Suprapubic skin (tissue), 3 donors: ENCODE results near the gene C3.

Experiments used
- POLR2A ChIP-seq, 2 donors: fragments of 450-650 bp; IDR thresholded peaks; one replicate each; pipeline ENCODE4 v1.6.1; 2017; ENCODE audit warnings: antibody characterized with exemption in 2 of 2, mild to moderate bottlenecking in 2 of 2, moderate library complexity in 2 of 2
- TF ChIP-seq, protein P1 (sequence below), 2 donors: fragments of 200-600 bp in 1 of 2; fragments of 450-650 bp in 1 of 2; sonication (generic) in 1 of 2; IDR thresholded peaks; one replicate each; pipeline ENCODE4 v1.5.1; 2016 to 2019; ENCODE audit warnings: antibody characterized with exemption in 2 of 2, mild to moderate bottlenecking in 1 of 2, moderate library complexity in 1 of 2

DNA sequence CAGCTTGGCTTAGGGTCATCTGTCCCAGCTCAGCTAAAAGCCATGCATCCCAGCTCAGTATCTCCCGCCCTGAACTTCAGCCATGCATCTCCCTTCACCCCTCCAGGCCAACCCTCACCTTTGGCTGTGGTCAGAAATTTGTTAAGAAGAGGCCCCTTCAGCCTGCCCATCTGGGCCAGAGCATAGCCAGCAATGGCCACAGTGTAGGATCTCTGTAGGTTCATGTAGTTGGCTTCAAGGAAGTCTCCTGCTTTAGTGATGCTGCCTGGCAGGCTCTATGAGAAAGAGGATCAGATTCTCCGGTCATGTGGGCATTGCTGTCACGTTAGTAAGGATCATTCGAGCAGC is 33.8 kb downstream of the C3 start:
- TF ChIP-seq, protein P1, sequence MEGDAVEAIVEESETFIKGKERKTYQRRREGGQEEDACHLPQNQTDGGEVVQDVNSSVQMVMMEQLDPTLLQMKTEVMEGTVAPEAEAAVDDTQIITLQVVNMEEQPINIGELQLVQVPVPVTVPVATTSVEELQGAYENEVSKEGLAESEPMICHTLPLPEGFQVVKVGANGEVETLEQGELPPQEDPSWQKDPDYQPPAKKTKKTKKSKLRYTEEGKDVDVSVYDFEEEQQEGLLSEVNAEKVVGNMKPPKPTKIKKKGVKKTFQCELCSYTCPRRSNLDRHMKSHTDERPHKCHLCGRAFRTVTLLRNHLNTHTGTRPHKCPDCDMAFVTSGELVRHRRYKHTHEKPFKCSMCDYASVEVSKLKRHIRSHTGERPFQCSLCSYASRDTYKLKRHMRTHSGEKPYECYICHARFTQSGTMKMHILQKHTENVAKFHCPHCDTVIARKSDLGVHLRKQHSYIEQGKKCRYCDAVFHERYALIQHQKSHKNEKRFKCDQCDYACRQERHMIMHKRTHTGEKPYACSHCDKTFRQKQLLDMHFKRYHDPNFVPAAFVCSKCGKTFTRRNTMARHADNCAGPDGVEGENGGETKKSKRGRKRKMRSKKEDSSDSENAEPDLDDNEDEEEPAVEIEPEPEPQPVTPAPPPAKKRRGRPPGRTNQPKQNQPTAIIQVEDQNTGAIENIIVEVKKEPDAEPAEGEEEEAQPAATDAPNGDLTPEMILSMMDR (IDR thresholded peaks at IDR 0.05) = no peak
- TF ChIP-seq POLR2A (IDR thresholded peaks at IDR 0.05) = no peak
